Measurements from ENCODE around the gene EPYC. TPM values are rescaled to one million over a fixed set of nuclear protein-coding genes. Genes with fewer than 3 reads are reported as not detected.

Gene EPYC
- total RNA-seq, 1 donor from 2014 or later = not detected

Other genes with a start within 250 kb of the EPYC start
- not detected for gene CCER1, start 49.8 kb downstream of the EPYC start, total RNA-seq
- gene KERA, start 53.1 kb upstream of the EPYC start, total RNA-seq = 3.0 TPM
- gene LUM, start 106.5 kb upstream of the EPYC start, total RNA-seq = 20.1 TPM
- gene DCN, start 177.8 kb upstream of the EPYC start, total RNA-seq = 46.3 TPM